HG02759 (cell line): ENCODE data around the gene PATZ1.
"Not testable (repeated sequence)": the region's sequence is repeated elsewhere in the genome, so short reads cannot be mapped to it uniquely, and the experiment has no call there.

Experiments used
- ATAC-seq: cut with Tn5 transposase; IDR thresholded peaks from one replicate; pipeline ENCODE4 v1.9.1; 2021; ENCODE audit warnings: mild to moderate bottlenecking, moderate library complexity; ENCODE audit not compliant: unreplicated experiment

Gene PATZ1

GRCh38 chr22:31314220-31314619 is 31.9 kb downstream of the PATZ1 start:
- ATAC-seq: not testable (repeated sequence)

- no peak for ATAC-seq
These were observed 32.6 kb downstream of the PATZ1 start for GRCh38 chr22:31313366-31314147.

DNA sequence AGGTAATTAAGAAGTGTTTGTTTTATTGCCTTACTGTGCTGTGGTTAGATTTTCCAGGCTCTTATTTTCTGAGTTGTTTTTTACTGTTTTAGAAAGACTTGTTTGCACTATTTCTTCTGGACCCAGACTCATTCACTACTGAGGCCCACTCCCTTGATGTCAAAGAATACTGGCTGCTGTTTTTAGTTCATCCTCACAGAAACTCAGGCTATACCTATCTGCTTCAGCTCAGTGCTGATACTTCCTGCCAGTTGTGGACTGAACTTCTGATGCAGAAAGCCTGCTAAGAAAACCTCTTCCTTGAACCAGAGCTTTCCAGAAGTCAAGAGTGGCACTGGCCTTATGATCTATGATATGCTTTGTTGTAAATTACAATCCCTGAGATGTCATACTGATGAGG is 38.0 kb downstream of the PATZ1 start:
- no peak for ATAC-seq

DNA sequence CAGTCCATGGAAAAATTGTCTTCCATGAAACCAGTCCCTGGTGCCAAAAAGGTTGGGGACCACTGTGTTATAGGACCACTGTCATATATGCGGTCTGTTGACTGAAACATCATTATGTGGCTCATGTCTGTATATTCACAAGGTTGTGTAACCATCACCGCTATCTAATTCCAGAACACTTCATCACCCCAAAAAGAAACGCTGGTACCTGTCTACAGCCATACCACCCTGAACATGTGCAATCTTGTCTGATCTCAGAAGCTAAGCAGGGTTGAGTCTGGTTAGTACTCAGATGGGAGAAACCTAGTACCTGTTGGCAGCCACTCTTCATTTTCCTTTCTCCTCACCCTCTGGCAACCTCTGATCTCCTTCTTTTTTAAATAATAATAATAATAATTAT is 41.0 kb downstream of the PATZ1 start:
- no peak for ATAC-seq

DNA sequence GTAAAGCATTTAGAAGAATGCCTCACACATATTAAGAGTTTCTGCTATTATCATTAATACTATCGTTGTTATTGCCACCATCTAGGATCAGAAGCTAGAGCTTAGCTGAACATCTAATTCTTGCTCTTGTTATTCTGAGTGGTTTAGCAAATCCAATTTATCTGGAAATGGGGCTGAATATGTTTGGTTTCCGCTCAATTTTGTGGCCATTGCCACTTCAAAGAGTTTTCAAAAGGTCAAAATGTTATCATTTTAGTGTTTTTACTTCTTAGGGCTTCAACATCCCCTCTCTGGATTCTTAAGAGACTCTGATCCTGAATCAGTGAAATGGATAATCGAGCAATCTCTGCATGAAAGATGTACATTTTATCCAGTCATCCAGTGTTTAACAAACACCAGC is 43.6 kb downstream of the PATZ1 start:
- no peak for ATAC-seq

GRCh38 chr22:31302006-31302405 is 44.1 kb downstream of the PATZ1 start:
- ATAC-seq: no peak

- no peak for ATAC-seq
These were observed 45.2 kb downstream of the PATZ1 start for GRCh38 chr22:31300896-31301295.

DNA sequence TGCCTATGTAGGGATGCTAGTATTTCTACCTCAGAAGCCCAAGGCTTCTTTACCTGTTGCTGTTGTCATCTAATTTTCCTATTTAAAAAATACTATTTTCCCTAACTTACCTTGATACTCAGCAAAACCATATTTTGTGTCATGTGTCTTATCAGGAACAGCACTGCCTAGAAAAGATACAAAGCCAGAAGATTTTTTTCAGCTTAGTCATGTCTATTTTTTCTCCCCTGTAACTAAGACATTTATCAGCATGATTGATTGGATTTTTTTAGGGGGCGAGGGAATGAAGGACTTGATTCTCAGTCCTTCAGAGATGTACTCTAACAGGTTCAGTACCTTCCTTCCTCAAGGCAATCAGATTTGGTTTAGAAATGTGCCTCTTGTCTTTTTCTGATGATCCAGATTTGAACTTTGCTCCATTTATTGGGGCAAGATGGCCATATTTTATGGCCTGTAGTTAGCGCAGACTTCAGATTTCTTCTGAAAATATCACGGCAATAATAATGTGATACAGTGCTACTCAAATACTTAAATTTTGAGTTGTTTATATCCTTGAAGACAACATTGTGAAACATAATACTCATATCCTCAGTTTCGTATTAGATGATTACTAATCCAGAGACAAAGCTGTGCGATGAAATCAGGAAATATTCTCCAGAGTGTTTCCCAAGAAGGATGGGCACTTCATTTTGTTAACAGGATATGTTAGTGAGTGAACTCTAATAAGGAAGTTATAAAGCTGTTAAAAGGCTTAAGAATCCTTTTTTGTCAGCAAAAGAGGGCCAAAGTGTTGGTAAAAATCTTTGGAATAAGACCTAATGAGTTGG is 50.1 kb downstream of the PATZ1 start:
- ATAC-seq: no peak

- no peak for ATAC-seq
These were observed 50.8 kb downstream of the PATZ1 start for GRCh38 chr22:31295360-31295759.

GRCh38 chr22:31292236-31292989 is 53.7 kb downstream of the PATZ1 start, which contains the start of gene PIK3IP1:
PIK3IP1 (minus strand) TSS chr22:31292488; CDS start chr22:31292344, 144 bp downstream.
- ATAC-seq: no peak

- ATAC-seq: no peak
These were observed 54.5 kb downstream of the PATZ1 start for GRCh38 chr22:31291481-31292235.

- peak; percentile 93 for ATAC-seq
These were observed 55.4 kb downstream of the PATZ1 start for GRCh38 chr22:31290494-31291471.

DNA sequence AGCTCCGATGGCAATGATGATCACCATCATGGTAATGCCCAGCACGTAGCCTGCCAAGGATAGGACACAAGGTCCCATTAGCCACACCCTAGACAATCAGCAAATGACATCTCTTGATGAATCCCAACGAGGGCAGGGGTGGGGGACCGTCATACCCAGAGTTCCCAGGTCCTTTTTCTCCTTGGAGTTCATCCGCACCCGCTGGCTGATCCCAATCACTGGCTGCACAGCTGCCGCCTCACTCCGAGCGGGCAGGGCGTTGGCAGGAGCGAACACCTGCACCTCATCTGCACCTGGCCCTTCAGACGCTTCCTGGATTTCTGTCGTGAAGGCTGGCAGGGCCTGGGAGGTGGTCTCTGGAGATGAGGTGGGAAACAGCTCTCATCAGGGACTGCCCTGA is 56.8 kb downstream of the PATZ1 start:
- ATAC-seq: no peak

GRCh38 chr22:31288496-31289240 is 57.5 kb downstream of the PATZ1 start:
- no peak for ATAC-seq

GRCh38 chr22:31287818-31288495 is 58.2 kb downstream of the PATZ1 start:
- no peak for ATAC-seq

GRCh38 chr22:31286360-31287255 is 59.5 kb downstream of the PATZ1 start:
- ATAC-seq: no peak
